ENCODE results near the gene NOMO2.
"Not testable (repeated sequence)": the region's sequence is repeated elsewhere in the genome, so short reads cannot be mapped to it uniquely, and the experiment has no call there.

Gene NOMO2

DNA sequence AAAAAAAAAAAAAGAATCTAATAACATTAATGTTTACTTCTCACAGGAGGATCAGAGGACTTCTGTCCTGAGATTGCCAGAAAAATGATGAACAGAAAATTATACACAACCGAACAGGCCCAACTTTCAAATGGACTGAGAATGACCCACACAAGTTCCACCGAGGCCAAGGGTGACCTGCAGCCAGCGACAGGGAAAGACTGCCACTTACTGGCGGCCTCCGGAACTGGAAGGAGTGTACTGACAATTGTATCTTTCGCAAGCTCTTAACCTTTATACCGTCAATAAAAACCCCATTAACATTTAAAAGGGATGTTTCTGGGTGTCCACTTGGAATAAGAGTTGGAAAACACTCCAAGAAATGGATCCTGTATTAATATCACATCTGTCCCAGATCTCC, 63.5 kb downstream of the NOMO2 start:
- not testable (repeated sequence) for DNase-seq

DNA sequence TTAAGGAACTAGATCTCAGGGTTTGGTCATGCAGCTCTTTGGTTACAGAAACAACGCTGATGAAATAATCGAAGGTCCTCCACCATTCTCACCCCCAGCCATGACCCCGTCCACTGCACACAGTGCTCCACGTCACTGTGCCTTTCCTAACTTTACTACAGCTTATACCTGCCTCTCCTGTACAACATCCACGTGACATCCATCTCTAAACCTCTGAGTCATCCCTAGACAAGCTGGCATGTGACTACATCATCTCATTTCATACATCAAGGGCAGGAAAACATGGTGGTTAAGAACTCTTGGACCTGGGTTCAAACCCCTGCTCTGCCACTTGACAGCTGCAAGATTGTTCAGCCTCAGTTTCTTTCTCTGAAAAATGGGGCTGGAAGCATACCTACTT, 64.9 kb downstream of the NOMO2 start:
- not testable (repeated sequence) for DNase-seq

DNA sequence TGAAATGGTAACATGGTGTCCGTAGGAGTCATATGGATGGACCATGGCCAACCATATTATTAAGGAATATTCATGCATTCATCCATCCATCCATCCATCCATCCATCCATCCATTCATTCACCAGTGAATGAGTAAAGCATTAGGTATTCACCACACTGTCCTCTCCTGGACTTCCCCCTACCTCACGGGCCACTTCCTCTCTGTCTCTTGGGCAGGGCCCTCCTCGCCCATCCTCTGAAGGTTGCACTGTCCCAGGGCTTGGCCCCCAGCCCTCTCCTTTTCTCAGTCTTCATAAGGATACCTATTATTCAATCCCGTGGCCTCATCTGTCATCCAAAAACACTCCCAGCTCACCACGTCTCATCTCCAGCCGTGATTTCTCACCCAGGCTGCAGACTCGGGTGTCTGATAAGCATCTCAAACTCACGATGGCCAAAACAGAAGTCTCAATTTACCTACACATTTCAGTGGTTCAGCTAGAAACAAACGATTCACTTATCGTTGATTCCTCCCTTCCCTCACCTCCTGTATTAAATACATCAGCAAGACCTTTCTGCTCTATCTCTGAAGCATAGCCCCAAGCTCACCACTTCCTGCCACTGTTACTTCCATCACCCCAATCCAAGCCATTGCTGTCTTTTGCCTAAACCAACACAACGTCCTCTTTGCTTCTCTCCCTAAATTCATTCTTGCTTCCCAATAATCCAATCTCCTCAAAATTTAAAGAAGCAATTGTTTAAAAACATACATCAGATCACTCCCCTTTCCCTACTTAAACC, 69.6 kb downstream of the NOMO2 start:
- not testable (repeated sequence) for DNase-seq

DNA sequence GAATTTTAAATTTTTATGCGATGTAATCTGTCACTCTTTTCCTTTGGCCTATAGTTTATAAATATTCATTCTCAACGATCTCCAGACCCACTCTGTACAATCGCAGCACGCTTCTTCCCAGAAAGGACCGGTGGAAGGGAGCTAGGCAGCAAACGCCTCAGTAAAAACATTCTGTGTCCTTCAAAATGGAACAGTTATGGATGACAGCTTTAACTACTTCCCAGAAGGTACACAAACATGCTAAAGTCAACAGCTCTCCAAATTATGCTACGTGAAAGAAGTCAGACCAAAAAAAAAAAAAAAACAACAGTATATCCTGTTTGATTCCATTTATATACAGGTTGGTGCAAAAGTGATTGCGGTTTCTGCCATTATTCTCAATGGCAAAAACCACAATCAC, 125.9 kb downstream of the NOMO2 start:
- not testable (repeated sequence) for DNase-seq

DNA sequence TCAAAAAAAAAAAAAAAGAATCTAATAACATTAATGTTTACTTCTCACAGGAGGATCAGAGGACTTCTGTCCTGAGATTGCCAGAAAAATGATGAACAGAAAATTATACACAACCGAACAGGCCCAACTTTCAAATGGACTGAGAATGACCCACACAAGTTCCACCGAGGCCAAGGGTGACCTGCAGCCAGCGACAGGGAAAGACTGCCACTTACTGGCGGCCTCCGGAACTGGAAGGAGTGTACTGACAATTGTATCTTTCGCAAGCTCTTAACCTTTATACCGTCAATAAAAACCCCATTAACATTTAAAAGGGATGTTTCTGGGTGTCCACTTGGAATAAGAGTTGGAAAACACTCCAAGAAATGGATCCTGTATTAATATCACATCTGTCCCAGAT, 146.1 kb downstream of the NOMO2 start:
- DNase-seq = not testable (repeated sequence)

DNA sequence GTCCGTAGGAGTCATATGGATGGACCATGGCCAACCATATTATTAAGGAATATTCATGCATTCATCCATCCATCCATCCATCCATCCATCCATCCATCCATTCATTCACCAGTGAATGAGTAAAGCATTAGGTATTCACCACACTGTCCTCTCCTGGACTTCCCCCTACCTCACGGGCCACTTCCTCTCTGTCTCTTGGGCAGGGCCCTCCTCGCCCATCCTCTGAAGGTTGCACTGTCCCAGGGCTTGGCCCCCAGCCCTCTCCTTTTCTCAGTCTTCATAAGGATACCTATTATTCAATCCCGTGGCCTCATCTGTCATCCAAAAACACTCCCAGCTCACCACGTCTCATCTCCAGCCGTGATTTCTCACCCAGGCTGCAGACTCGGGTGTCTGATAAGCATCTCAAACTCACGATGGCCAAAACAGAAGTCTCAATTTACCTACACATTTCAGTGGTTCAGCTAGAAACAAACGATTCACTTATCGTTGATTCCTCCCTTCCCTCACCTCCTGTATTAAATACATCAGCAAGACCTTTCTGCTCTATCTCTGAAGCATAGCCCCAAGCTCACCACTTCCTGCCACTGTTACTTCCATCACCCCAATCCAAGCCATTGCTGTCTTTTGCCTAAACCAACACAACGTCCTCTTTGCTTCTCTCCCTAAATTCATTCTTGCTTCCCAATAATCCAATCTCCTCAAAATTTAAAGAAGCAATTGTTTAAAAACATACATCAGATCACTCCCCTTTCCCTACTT, 152.2 kb downstream of the NOMO2 start:
- DNase-seq = not testable (repeated sequence)

DNA sequence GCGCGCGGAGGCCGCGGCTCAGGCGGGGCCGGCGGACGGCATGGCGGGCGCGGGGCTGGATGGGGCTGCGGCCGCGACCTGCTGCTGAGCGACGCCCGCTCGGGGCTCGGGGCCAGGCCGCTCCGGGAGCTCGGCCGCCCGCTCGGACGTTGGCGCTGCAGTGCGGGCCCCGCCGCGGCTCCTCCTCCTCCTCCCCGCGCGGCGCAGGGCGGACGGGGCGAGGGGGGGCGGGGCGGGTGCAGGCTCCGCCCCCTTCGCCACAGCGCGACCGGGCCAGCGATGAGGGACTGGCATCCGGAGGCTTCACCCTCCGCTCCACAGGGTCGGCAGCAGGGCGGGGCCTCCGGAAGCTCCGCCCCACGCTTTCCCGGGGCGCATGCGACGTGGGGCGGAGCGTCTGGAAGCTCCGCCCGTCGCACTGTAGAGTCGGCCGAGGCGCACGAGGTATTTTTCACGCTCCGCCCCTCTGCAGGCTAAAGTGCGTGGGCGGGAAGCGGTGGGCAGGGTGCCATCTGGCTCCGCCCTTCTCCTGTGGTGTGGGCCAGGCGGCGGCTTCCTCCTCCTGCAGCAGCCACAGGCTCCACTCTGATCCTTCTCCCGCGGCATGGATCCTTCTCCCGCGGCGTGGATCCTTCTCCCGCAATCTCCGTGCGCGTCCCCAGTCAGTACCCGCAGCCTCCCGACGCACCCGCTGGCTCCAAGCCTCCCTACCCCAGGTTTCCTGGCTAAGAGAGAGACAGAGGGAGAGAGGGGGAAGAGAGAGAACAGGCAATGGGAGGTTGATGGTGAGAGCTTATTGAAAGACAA, 159.8 kb downstream of the NOMO2 start:
- DNase-seq = not testable (repeated sequence)

DNA sequence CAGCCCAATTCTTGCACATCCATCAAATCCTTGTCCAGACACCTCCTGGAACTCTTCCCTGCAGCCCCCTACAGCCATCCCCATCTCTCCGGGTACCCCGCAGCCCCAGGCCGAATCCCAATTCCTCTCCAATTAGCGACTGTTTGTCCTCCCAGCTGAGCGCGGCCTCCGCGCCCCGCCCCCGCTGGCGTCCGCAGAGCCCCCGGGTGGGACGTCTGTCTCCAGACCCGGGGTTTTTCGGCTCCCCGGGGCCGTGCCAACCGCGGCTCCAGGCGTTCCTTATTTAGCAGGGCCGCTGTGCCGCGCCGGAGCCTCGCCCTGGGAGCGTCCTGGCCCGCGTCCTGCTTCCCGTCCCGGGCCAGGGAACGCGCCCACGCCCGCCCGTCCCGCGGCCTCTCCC, 160.7 kb downstream of the NOMO2 start:
- DNase-seq = not testable (repeated sequence)

DNA sequence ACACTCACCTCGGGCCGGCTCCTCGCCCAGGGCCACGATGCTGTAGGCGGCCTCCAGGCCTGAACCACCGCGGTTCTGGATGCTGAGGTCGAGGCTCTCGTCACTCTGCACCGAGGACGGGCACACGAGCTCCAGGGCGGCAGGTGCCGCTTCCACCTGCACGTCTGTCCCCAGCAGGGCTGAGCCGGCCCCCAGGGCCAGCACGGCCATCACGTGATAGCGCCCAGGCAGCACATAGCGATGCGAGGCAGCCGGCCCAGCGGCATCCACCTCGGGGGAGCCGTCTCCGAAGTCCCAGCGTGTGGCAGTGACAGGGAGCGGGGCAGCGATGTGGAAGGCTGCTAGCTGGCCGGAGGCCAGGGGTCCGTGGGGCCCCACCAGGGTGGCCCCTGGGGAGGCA, 167.5 kb downstream of the NOMO2 start:
- DNase-seq = not testable (repeated sequence)

DNA sequence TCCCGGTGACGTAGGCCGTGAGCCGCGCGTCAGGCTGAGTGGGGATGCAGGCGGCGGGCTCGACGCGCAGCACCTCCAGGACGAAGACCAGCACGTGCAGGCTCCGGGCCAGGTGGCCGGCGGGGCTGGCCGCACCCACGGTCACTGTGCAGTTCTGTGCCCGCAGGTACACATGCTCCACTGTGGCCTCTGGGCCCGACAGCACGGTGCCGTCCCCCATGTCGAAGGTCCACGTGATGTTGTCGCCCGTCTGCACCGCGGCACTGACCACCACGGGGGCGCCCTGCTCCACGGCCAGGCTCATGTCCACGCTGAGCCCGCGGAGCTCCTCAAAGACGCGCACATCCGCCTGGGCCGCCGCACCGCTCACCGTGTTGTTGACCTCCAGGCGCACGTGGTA, 174.1 kb downstream of the NOMO2 start:
- DNase-seq = not testable (repeated sequence)

DNA sequence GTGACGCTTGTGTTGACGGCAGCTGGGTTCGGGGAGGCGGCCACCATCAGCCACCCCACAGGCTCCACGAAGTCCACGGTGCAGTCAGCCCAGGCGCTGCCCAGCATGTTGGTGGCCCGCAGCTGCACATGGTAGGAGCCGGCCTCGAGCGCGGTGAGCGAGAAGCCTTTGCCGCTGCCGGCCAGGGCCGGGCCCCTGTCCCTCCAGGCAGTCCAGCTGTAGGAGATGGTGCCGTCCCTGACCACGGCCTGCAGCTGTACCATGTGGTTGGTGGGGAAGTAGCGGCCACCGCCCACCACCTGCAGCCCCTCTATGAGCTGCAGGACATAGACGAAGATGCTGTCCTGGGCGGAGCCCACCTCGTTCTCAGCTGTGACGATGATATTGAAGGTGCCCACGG, 175.4 kb downstream of the NOMO2 start:
- DNase-seq = not testable (repeated sequence)

DNA sequence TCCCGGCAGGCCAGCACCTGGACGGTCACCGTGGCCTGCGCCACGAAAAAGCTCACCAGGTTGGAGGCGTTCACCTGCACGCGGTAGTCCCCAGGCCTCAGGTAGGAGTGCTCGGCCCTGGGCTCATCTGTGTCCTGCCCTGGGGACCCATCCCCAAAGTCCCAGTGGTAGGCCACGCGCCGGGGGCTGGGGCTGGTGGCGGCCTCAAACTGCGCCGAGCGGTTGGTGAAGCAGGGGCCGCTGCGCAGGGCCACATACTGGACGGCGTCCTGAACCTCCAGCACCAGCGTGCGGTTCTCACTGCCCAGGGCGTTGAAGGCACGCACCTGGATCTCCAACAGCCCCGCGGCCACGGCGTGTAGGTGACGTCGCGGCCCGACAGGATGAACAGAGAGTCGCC, 176.6 kb downstream of the NOMO2 start:
- not testable (repeated sequence) for DNase-seq

DNA sequence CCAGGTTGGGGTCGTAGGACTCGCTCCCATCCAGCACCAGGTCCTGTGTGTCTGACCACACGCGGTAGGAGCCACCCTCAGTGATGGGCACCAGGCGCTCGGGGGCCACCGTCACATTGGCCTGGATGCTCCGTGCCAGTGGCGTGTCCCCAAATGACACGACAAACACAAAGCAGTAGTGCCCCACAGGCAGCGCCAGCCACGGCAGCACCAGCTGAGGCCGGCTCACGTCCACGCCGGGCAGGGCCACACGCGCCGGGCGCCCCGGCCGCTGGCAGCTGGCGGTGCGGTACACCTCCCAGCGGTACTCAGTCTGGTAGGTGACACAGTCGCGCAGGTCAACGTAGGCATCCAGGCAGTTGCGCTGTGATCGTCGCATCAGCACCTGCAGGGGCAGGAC, 177.0 kb downstream of the NOMO2 start:
- DNase-seq = not testable (repeated sequence)

DNA sequence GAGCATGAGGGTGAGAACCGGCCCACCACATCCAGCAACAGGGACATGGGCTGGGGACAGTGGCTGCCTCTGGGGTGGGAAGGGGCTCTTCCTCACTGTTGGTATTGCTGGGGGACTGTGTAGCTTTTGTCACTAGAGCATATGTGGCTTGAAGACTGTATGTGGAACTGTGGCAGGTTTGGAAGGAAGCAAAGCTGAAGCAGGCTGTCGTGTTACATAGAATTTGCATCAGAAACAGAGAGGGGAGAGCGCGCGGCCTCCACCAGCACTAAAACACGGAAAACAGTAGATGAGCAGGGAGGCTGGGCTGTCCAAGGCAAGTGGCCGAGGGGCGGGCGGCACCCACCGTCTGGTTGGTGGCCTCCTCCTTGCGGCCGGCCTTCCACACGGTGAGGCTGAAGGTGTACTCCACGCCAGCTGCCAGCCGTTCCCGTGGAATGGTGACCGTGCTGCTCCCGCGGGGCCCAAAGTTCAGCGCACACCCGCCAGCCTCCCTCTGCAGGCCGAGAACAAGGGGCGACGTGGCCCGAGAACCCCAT, 177.7 kb downstream of the NOMO2 start:
- not testable (repeated sequence) for DNase-seq

DNA sequence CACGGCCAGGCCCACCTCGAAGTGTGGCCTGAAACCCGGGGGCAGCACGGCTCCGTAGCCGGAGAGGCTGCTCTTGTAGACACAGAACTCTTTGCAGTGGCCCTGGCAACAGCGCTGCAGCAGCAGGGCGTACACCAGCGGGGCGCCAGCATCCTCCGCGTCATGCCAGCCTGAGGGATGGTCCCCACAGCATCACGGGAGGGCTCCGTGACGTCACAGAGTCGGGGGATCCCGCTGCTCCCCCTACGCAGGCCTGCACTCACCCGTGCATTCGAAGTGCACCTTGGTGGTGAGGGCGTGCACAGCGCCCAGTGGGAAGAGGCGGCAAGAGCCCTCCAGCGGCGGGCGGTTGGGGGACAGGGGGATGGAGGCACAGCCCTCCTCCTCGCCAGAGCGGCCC, 179.2 kb downstream of the NOMO2 start:
- DNase-seq = not testable (repeated sequence)

Measured in effector CD8-positive, alpha-beta T cell (primary cell).